ENCODE results near the gene FRS2. TPM values are rescaled to one million over a fixed set of nuclear protein-coding genes. Genes with fewer than 3 reads are reported as not detected.

The FRS2 gene
- total and polyA plus RNA-seq, 9 of the 15 experiments (the other 6 are each of a cell fraction or from before 2014, with no cell fraction given), result 1.0 to 9.1 (median 6.0) TPM

GRCh38 chr12:69623970-69624369 is 153.8 kb downstream of the FRS2 start (continued):
- no peak for TF ChIP-seq ZNF518B (CRISPR knock-in tag; IDR thresholded peaks at IDR 0.05)
- no peak for TF ChIP-seq SETDB1 (IDR thresholded peaks at IDR 0.05; ENCODE audit: low read length)
- peak; percentile 14; the same call in 1 of the 2 replicates for TF ChIP-seq PYGO2 (tag; IDR thresholded peaks at IDR 0.05)
- TF ChIP-seq MCM5 (IDR thresholded peaks at IDR 0.05; ENCODE audit: low read depth), result no peak
- no peak for TF ChIP-seq CAMTA2 (CRISPR knock-in tag; conservative IDR thresholded peaks at IDR 0.05)
- TF ChIP-seq CREB5 (CRISPR knock-in tag; IDR thresholded peaks at IDR 0.05), result no peak
- TF ChIP-seq GTF2E2 (tag; IDR thresholded peaks at IDR 0.05), result no peak
- TF ChIP-seq ZNF23 (CRISPR knock-in tag; IDR thresholded peaks at IDR 0.05), result no peak
- TF ChIP-seq ZBTB11 (CRISPR knock-in tag; IDR thresholded peaks at IDR 0.05), result peak in 1 of 3 experiments; percentile 90; a peak in 2 of 6 replicates
- peak; percentile 54 to 68; a peak in 3 of 4 replicates for TF ChIP-seq NRF1 (conservative IDR thresholded peaks at IDR 0.05 in 1 of 2, IDR thresholded peaks at IDR 0.05 in 1 of 2)
- TF ChIP-seq MBD1 (CRISPR knock-in tag; IDR thresholded peaks at IDR 0.05), result no peak
- TF ChIP-seq NCOA4 (IDR thresholded peaks at IDR 0.05; ENCODE audit: partially characterized antibody), result no peak
- no peak for TF ChIP-seq RBM34 (IDR thresholded peaks at IDR 0.05; ENCODE audit: borderline replicate concordance, insufficient read depth, low read length)
- no peak for TF ChIP-seq MCM7 (IDR thresholded peaks at IDR 0.05)
- no peak; the same call in 1 of the 2 replicates for TF ChIP-seq HEY1 (CRISPR knock-in tag; IDR thresholded peaks at IDR 0.05; ENCODE audit: borderline replicate concordance)
- TF ChIP-seq RNF219 (CRISPR knock-in tag; IDR thresholded peaks at IDR 0.05), result no peak

Measured in K562 (cell line).